ENCODE measurements around the gene MCCC1. TPM values are rescaled to one million over a fixed set of nuclear protein-coding genes. Genes with fewer than 3 reads are reported as not detected.
A peak's percentile ranks its signal among the peaks of the same experiment; 100 is the strongest.
"Not testable (repeated sequence)": the region's sequence is repeated elsewhere in the genome, so short reads cannot be mapped to it uniquely, and the experiment has no call there.

Gene MCCC1
- total and polyA plus RNA-seq, 7 donors, result 8.2 to 24.4 (median 15.6) TPM

- intact Hi-C loops (cut with DNase I), result no loop called here
- Histone ChIP-seq H3K27me3 (ENCODE audit: insufficient read depth in 3 of 3, low read length in 2 of 3) (no peaks in the 10 kb centered on the region), H3K27ac (no peak overlapping the region), H3K4me1 (no peaks in the 10 kb centered on the region), H3K36me3 (ENCODE audit: insufficient read depth in 1 of 2, low read depth in 1 of 2) (no peaks in the 10 kb centered on the region), H3K9me3 (no peaks in the 10 kb centered on the region), H3K4me3 (no peak overlapping the region)
- ATAC-seq, result no peak
- WGBS, 3 donors, result 49 to 54% (median 50%) methylated on average over 2 of the region's 2 CpGs
- no peak for TF ChIP-seq CTCF (IDR thresholded peaks at IDR 0.05)
- no peak for DNase-seq
Observed at GRCh38 chr3:183108001-183108449, 8.7 kb upstream of the MCCC1 start.

- H3K4me3 ChIP-seq; H3K9me3 ChIP-seq; ATAC-seq; H3K4me1 ChIP-seq; H3K27ac ChIP-seq; intact Hi-C loops (cut with DNase I); H3K27me3 ChIP-seq (ENCODE audit: insufficient read depth in 3 of 3, low read length in 2 of 3); DNase-seq; H3K36me3 ChIP-seq (ENCODE audit: insufficient read depth in 1 of 2, low read depth in 1 of 2): not testable (repeated sequence)
- WGBS, 3 donors, result 88 to 89% (median 88%) methylated on average over 4 of the region's 4 CpGs
Observed at GRCh38 chr3:183107372-183107771, 8.1 kb upstream of the MCCC1 start.

GRCh38 chr3:183106635-183107034 is 7.3 kb upstream of the MCCC1 start:
- H3K36me3 ChIP-seq (ENCODE audit: insufficient read depth in 1 of 2, low read depth in 1 of 2), result no peaks in the 10 kb centered on the region
- no peaks in the 10 kb centered on the region for H3K27me3 ChIP-seq (ENCODE audit: insufficient read depth in 3 of 3, low read length in 2 of 3)
- intact Hi-C loops (cut with DNase I), result no loop called here
- H3K27ac ChIP-seq, result no peak overlapping the region
- ATAC-seq, result no peak
- TF ChIP-seq CTCF (IDR thresholded peaks at IDR 0.05), result no peak
- no peaks in the 10 kb centered on the region for H3K9me3 ChIP-seq
- no peak overlapping the region for H3K4me3 ChIP-seq
- DNase-seq, result no peak
- WGBS, 3 donors, result 66 to 86% (median 76%) methylated on average over 6 of the region's 6 CpGs
- H3K4me1 ChIP-seq, result no peaks in the 10 kb centered on the region

GRCh38 chr3:183103950-183104349 is 4.7 kb upstream of the MCCC1 start:
- intact Hi-C loops (cut with DNase I); H3K27me3 ChIP-seq (ENCODE audit: insufficient read depth in 3 of 3, low read length in 2 of 3); H3K9me3 ChIP-seq; H3K27ac ChIP-seq; DNase-seq; H3K4me1 ChIP-seq; H3K4me3 ChIP-seq; ATAC-seq; H3K36me3 ChIP-seq (ENCODE audit: insufficient read depth in 1 of 2, low read depth in 1 of 2): not testable (repeated sequence)
- 95 to 97% (median 95%) methylated on average over 16 to 28 of the region's 28 CpGs for WGBS, 3 donors

- WGBS, 3 donors, result 95 to 100% (median 97%) methylated on average over 12 to 20 of the region's 24 CpGs
Observed at GRCh38 chr3:183101040-183101439, 1.7 kb upstream of the MCCC1 start.

GRCh38 chr3:183100376-183100775 is 1.1 kb upstream of the MCCC1 start:
- peaks cover 12% of the 10 kb centered on the region for H3K4me1 ChIP-seq
- peak overlapping the region; percentile 89 for H3K27ac ChIP-seq
- no peak for ATAC-seq
- intact Hi-C loops (cut with DNase I), result no loop called here
- 91 to 95% (median 91%) methylated on average over 6 of the region's 6 CpGs for WGBS, 3 donors
- no peaks in the 10 kb centered on the region for H3K9me3 ChIP-seq
- H3K36me3 ChIP-seq (ENCODE audit: insufficient read depth in 1 of 2, low read depth in 1 of 2), result peaks cover 0 to 20% of the 10 kb centered on the region in 2 donors
- H3K27me3 ChIP-seq (ENCODE audit: insufficient read depth in 3 of 3, low read length in 2 of 3), result no peaks in the 10 kb centered on the region
- no peak overlapping the region for H3K4me3 ChIP-seq
- DNase-seq, result no peak
- TF ChIP-seq CTCF (IDR thresholded peaks at IDR 0.05), result no peak

More at GRCh38 chr3:183101040-183101439, 1.7 kb upstream of the MCCC1 start:
- DNase-seq; intact Hi-C loops (cut with DNase I); H3K9me3 ChIP-seq; H3K27ac ChIP-seq; H3K27me3 ChIP-seq (ENCODE audit: insufficient read depth in 3 of 3, low read length in 2 of 3); ATAC-seq; H3K4me3 ChIP-seq: not testable (repeated sequence)
- Histone ChIP-seq H3K4me1 (peaks cover 12% of the 10 kb centered on the region), H3K36me3 (ENCODE audit: insufficient read depth in 1 of 2, low read depth in 1 of 2) (peaks cover 0 to 17% of the 10 kb centered on the region in 2 donors)
